SK-N-SH (cell line): ENCODE results near the gene STUB1. TPM values are rescaled to one million over a fixed set of nuclear protein-coding genes. Genes with fewer than 3 reads are reported as not detected.

Experiments
- CTCF ChIA-PET: fragments of 300-600, 350-600 bp; formaldehyde crosslinking; extraction: SDS; loops from one replicate; lab custom pipeline; 2021; lab: Yijun Ruan, JAX
- POLR2A ChIA-PET: fragments of 350-600 bp; sonication (Branson Sonifier 250); formaldehyde crosslinking; extraction: SDS; loops from one replicate; lab custom pipeline; 2020; ENCODE audit warnings: antibody characterized with exemption, inconsistent platforms; lab: Yijun Ruan, JAX
- DNase-seq: peaks from one replicate; pipeline ENCODE4 v3.0.0; 2012
- H2AFZ ChIP-seq: fragments of 200-600 bp; sonication (generic); 2 replicates; pipeline ENCODE4 v1.8.1; 2016; ENCODE audit warnings: antibody characterized with exemption, mild to moderate bottlenecking, low read depth
- H3F3A ChIP-seq: fragments of 200-600 bp; sonication (generic); replicated peaks from 2 replicates; pipeline ENCODE3; 2016; ENCODE audit warnings: antibody characterized with exemption, mild to moderate bottlenecking; ENCODE audit not compliant: insufficient read depth
- H3K27ac ChIP-seq, 2 experiments: fragments of 200-500 bp in 1 of 2; fragments of 200-600 bp in 1 of 2; sonication (Bioruptor generic) in 1 of 2; sonication (generic), shearing (Covaris generic) in 1 of 2; 2 replicates each; pipeline versions ENCODE4 v1.5.1 to v1.6.1; 2014 to 2016; ENCODE audit warnings: low read depth in 2 of 2, inconsistent platforms in 1 of 2, low read length in 1 of 2, mild to moderate bottlenecking in 1 of 2, mixed read lengths in 1 of 2
- H3K27me3 ChIP-seq: fragments of 200-600 bp; sonication (generic), shearing (Covaris generic); 2 replicates; pipeline ENCODE4 v1.6.1; 2016; ENCODE audit warnings: mixed run types; ENCODE audit not compliant: insufficient read depth
- H3K36me3 ChIP-seq, 2 experiments: fragments of 200-500 bp in 1 of 2; fragments of 200-600 bp in 1 of 2; sonication (Bioruptor generic) in 1 of 2; sonication (generic) in 1 of 2; replicated peaks in 1 of 2; 2 replicates each; pipeline versions ENCODE3 to v1.5.1; 2014 to 2016; ENCODE audit warnings: low read length in 1 of 2, mild to moderate bottlenecking in 1 of 2; ENCODE audit not compliant: insufficient read depth in 2 of 2, control insufficient read depth in 1 of 2
- H3K4me1 ChIP-seq, 2 experiments: fragments of 200-500 bp in 1 of 2; fragments of 200-600 bp in 1 of 2; sonication (Bioruptor generic) in 1 of 2; sonication (generic), shearing (Covaris generic) in 1 of 2; 2 replicates each; pipeline versions ENCODE4 v1.5.1 to v1.6.1; 2014 to 2016; ENCODE audit warnings: low read depth in 1 of 2, low read length in 1 of 2, mixed run types in 1 of 2; ENCODE audit not compliant: insufficient read depth in 2 of 2, control insufficient read depth in 1 of 2
- H3K4me2 ChIP-seq: fragments of 200-600 bp; sonication (generic), shearing (Covaris generic); 2 replicates; pipeline ENCODE4 v1.6.1; 2017; ENCODE audit warnings: mixed run types
- H3K4me3 ChIP-seq, 2 experiments: fragments of 200-500 bp in 1 of 2; fragments of 200-600 bp in 1 of 2; sonication (Bioruptor generic) in 1 of 2; sonication (generic), shearing (Covaris generic) in 1 of 2; 2 replicates each; pipeline versions ENCODE4 v1.5.1 to v1.8.1; 2014 to 2016; ENCODE audit warnings: low read depth in 2 of 2, inconsistent platforms in 1 of 2, low read length in 1 of 2, mild to moderate bottlenecking in 1 of 2, mixed read lengths in 1 of 2, moderate library complexity in 1 of 2
- H3K79me2 ChIP-seq: fragments of 200-600 bp; sonication (generic); 2 replicates; pipeline ENCODE4 v1.8.1; 2017; ENCODE audit warnings: mild to moderate bottlenecking; ENCODE audit not compliant: insufficient read depth
- H3K9ac ChIP-seq: fragments of 200-600 bp; sonication (generic); 2 replicates; pipeline ENCODE4 v1.6.1; 2017; ENCODE audit warnings: mixed run types
- H3K9me2 ChIP-seq: fragments of 200-600 bp; sonication (generic); 2 replicates; pipeline ENCODE4 v1.6.1; 2017; ENCODE audit warnings: mixed run types
- H3K9me3 ChIP-seq: fragments of 200-600 bp; sonication (generic); 2 replicates; pipeline ENCODE4 v1.6.1; 2017; ENCODE audit warnings: mixed run types, mild to moderate bottlenecking, moderate library complexity
- H4K20me1 ChIP-seq: fragments of 200-600 bp; sonication (generic); 2 replicates; pipeline ENCODE4 v1.6.1; 2017; ENCODE audit warnings: mild to moderate bottlenecking, mixed run types; ENCODE audit not compliant: insufficient read depth
- FOXJ3 ChIP-seq: sonication (generic); formaldehyde crosslinking; IDR thresholded peaks from 2 replicates; pipeline ENCODE4 v1.5.1; 2020; ENCODE audit warnings: mild to moderate bottlenecking, missing genetic modification reagents
- SIN3A ChIP-seq: IDR thresholded peaks from 2 replicates; pipeline ENCODE4 v1.6.1; 2012; ENCODE audit warnings: low read depth, mild to moderate bottlenecking, low read length, moderate library complexity, borderline replicate concordance
- WGBS: methylation state at CpG from one replicate; pipeline ENCODE4 v1.1.6; 2017; ENCODE audit warnings: low lambda C conversion rate; 5-methylcytosine and 5-hydroxymethylcytosine counted together
- polyA plus RNA-seq, 3 experiments: library from polyadenylated mRNA; depleted of rRNA; stranded (reverse); fragments of >200 nt; gene quantifications; 2 replicates each; pipeline ENCODE4 v1.2.3, GENCODE V29; 2012
- TF ChIP-seq, protein P1 (sequence below): IDR thresholded peaks from 2 replicates; pipeline ENCODE4 v1.6.1; 2012; ENCODE audit warnings: mild to moderate bottlenecking, low read depth, low read length, moderate library complexity
- TF ChIP-seq, protein P2 (sequence below): IDR thresholded peaks from 2 replicates; pipeline ENCODE4; 2012

STUB1 gene
- polyA plus RNA-seq, 1 of the 3 experiments (the other 2 are of a cell fraction) = 323 TPM

DNA sequence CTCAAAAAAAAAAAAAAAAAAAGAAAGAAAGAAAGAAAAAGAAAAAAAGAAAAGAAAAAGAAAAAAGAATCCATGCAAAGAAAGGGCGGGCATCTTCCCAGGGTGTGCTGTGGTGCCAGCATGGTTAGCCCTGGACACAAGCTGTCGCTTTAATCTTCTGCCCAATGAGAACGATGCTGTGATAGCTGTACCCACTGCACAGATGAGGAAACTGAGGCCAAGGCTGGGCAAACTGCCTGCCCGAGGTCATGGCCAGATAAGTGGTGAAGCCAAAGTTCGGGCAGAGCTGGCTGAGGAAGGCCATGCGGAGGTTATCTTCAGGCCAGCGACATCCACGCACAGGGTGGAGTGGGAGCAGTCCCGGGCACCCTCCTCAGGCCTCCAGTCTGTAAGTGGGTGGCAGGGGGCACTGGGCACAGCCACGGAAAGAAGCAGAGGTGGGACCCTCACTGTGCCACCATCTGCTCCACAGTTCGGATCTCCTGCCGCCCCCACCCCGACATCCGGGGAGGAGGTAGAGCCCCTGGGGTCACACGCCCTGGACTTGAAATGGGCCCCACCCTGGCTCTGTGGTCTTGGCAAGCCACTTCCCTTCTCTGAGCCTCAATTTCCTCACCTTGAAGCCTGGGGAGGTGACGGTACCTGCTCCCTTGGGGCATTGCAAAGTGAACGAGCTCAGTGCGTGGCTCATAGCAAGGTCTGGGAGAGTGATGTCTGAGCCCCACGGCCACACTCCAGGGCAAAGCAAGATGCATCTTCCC is 18.9 kb downstream of the STUB1 start:
- no peak for DNase-seq
- peaks cover 56% of the 10 kb centered on the region for H3K79me2 ChIP-seq
- H3K9me3 ChIP-seq = no peaks in the 10 kb centered on the region
- no peak overlapping the region for H3K4me3 ChIP-seq
- peaks cover 3 to 6% of the 10 kb centered on the region in 2 experiments; a peak in 1 of 4 replicates for H3K4me1 ChIP-seq
- CTCF ChIA-PET = interaction anchor here (1.2 kb wide), 1 partner anchor 8 kb away, joined by 4 read pairs; no protein-coding TSS in a partner anchor
- no peaks in the 10 kb centered on the region for H3F3A ChIP-seq
- no peak overlapping the region for H3K27ac ChIP-seq
- H3K9me2 ChIP-seq = no peaks in the 10 kb centered on the region
- WGBS = 79% methylated on average over 10 of the region's 19 CpGs
- no peaks in the 10 kb centered on the region for H3K27me3 ChIP-seq
- peaks cover 0 to 2% of the 10 kb centered on the region in 2 experiments for H3K36me3 ChIP-seq
- H3K9ac ChIP-seq = no peak overlapping the region
- H3K4me2 ChIP-seq = no peak overlapping the region
- no peak overlapping the region for H2AFZ ChIP-seq
- POLR2A ChIA-PET = no interaction called here
- TF ChIP-seq, protein P1, sequence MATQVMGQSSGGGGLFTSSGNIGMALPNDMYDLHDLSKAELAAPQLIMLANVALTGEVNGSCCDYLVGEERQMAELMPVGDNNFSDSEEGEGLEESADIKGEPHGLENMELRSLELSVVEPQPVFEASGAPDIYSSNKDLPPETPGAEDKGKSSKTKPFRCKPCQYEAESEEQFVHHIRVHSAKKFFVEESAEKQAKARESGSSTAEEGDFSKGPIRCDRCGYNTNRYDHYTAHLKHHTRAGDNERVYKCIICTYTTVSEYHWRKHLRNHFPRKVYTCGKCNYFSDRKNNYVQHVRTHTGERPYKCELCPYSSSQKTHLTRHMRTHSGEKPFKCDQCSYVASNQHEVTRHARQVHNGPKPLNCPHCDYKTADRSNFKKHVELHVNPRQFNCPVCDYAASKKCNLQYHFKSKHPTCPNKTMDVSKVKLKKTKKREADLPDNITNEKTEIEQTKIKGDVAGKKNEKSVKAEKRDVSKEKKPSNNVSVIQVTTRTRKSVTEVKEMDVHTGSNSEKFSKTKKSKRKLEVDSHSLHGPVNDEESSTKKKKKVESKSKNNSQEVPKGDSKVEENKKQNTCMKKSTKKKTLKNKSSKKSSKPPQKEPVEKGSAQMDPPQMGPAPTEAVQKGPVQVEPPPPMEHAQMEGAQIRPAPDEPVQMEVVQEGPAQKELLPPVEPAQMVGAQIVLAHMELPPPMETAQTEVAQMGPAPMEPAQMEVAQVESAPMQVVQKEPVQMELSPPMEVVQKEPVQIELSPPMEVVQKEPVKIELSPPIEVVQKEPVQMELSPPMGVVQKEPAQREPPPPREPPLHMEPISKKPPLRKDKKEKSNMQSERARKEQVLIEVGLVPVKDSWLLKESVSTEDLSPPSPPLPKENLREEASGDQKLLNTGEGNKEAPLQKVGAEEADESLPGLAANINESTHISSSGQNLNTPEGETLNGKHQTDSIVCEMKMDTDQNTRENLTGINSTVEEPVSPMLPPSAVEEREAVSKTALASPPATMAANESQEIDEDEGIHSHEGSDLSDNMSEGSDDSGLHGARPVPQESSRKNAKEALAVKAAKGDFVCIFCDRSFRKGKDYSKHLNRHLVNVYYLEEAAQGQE = no peak
- no peak for TF ChIP-seq FOXJ3 (CRISPR knock-in tag)
- TF ChIP-seq, protein P2, sequence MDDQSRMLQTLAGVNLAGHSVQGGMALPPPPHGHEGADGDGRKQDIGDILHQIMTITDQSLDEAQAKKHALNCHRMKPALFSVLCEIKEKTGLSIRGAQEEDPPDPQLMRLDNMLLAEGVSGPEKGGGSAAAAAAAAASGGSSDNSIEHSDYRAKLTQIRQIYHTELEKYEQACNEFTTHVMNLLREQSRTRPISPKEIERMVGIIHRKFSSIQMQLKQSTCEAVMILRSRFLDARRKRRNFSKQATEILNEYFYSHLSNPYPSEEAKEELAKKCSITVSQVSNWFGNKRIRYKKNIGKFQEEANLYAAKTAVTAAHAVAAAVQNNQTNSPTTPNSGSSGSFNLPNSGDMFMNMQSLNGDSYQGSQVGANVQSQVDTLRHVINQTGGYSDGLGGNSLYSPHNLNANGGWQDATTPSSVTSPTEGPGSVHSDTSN = no peak
- TF ChIP-seq, all 33 proteins: peak for 0
- peaks cover 52% of the 10 kb centered on the region for H4K20me1 ChIP-seq

DNA sequence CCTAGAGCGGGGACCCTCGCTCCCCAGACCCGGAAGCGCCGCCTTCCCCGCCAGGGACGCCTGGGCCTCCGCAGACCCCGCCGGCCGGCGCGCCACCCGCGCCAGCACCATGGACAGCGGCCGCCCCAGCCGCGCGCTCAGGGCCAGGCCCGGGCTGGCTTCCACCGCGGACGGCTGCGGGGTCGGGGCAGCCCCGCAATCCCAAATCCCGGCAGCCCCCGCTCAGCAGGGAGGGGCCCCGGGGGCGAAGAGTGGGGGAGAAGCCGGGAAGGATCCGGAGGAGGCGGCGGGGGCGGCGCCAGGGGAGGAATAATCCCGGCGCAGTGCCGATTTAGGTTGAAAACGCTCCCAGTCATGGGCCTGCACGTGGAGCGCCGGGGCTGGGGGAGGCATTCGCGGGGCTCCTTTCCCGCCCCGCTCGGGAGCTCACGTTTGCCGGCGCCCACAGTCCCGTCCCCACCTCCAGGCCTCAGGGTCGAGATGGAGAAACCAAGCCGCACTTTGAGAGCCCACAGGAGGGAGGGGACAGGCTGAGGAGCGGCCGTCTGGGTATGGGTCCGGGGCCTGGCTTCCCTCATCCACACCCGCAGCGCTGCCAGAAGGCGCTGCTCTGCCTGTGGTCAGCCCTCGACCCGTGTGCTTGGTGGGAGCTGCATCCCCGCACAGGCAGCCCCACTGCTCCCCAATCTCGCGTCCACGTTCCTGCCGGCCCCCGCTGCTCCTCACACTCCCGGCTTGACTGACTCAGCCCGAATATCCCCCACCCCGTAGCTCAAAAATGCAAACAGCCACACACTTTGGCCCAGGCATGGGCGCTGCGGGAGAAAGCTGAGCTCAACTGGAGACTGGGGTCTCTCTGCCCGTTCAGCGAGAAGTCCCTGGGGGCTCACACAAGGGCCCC is 20.7 kb downstream of the STUB1 start:
- H3K4me1 ChIP-seq = peaks cover 4 to 12% of the 10 kb centered on the region in 2 experiments; a peak in 1 of 4 replicates
- no peak overlapping the region for H3K4me3 ChIP-seq
- H3K36me3 ChIP-seq = no peaks in the 10 kb centered on the region
- H3K27me3 ChIP-seq = no peaks in the 10 kb centered on the region
- H3K9ac ChIP-seq = no peak overlapping the region
- CTCF ChIA-PET = interaction anchor here (1.1 kb wide), 2 partner anchors 10 to 356 kb away, joined by 4 read pairs; no protein-coding TSS in a partner anchor
- H3K79me2 ChIP-seq = peaks cover 67% of the 10 kb centered on the region
- peaks cover 59% of the 10 kb centered on the region for H4K20me1 ChIP-seq
- no peak overlapping the region for H2AFZ ChIP-seq
- WGBS = 85% methylated on average over 20 of the region's 76 CpGs
- no peaks in the 10 kb centered on the region for H3F3A ChIP-seq
- H3K4me2 ChIP-seq = no peak overlapping the region
- POLR2A ChIA-PET = no interaction called here
- no peak for DNase-seq
- no peaks in the 10 kb centered on the region for H3K9me2 ChIP-seq
- TF ChIP-seq, protein P1 = peak; percentile 91
- TF ChIP-seq SIN3A = no peak
- TF ChIP-seq, all 33 proteins: peak for 1
- no peak overlapping the region for H3K27ac ChIP-seq
- no peaks in the 10 kb centered on the region for H3K9me3 ChIP-seq
